NCI-H510A treated with DMSO at 0.1 percent for 48 hours (cell line): ENCODE data around the gene PELI3.
A peak's percentile ranks its signal among the peaks of the same experiment; 100 is the strongest.

Experiments
- DNase-seq: peaks from one replicate; lab custom pipeline; 2025; lab: John Stamatoyannopoulos, UW

Gene PELI3

DNA sequence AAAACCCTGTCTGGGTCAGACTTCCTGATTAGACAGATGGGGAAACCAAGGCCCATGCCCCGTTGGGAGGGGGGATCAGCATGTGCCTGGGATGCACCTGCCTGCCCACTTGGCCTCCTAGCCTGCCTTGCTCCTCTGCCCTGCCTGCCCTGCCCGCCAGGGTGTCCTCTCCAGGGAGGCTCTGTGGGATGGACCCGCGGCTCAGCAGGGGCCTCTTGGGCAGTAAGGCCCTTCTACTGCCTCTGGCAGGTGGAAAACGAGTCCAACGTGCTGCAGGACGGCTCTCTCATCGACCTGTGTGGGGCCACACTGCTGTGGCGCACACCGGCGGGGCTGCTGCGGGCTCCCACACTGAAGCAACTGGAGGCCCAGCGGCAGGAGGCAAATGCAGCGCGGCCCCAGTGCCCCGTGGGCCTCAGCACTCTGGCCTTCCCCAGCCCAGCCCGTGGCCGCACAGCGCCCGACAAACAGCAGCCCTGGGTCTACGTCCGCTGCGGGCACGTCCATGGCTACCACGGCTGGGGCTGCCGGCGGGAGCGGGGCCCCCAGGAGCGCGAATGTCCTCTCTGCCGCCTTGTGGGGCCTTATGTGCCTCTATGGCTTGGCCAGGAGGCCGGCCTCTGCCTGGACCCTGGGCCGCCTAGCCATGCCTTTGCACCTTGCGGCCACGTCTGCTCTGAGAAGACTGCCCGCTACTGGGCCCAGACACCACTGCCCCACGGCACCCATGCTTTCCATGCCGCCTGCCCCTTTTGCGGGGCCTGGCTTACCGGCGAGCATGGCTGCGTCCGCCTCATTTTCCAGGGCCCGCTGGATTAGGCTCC, 8.9 kb downstream of the PELI3 start:
- DNase-seq, result no peak

DNA sequence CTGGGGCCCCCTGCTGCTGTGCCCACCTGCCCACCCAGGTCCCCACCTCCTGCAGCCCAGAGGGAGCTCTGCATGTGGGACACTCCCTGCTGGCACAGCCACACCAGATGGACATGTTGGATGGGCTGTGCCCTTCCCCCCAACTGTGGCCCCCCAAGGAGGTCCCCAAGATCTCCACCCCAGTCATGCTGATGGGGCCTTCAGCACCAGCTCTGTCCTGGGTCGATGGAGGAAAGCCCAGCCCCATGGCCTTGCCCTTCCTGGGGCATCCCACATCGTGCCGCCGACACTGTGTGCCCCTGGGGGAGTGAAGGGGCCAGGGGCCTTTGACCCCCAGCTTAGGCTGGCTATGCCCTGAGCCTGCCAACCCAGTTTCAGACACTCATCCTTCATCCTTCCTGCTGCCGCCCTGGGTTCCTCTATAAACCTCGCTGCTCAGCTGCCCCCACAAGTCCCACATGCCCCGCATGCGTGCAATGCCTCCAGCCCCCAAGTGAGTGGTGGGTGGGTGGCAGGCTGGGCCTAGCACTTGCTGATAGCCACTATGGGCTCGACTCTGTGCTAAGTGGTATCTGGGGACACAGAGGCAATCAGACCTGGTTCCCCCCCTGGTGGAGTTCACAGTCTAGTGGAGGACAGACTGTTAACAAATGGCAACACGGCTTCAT, 9.6 kb downstream of the PELI3 start:
- no peak for DNase-seq

DNA sequence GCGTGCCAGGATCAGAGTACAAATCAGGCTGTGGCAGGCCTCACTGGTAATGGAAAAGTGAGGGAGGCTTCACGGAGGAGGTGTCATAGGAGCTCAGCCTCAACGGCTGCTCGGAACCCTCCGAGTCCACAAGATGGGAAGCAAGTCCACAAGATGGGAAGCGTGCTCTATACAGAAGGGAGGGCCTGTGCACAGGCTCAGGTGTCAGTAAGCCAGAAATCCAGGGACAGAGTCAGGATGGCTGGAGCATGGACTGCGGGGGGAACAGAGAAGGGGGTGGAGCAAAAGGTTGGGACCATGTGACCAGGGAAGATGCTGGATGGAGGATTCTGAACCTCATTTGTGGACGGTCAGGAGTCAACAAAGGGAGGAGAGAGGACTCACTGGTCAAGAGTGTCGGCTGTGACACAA, 10.1 kb downstream of the PELI3 start:
- DNase-seq, result no peak

DNA sequence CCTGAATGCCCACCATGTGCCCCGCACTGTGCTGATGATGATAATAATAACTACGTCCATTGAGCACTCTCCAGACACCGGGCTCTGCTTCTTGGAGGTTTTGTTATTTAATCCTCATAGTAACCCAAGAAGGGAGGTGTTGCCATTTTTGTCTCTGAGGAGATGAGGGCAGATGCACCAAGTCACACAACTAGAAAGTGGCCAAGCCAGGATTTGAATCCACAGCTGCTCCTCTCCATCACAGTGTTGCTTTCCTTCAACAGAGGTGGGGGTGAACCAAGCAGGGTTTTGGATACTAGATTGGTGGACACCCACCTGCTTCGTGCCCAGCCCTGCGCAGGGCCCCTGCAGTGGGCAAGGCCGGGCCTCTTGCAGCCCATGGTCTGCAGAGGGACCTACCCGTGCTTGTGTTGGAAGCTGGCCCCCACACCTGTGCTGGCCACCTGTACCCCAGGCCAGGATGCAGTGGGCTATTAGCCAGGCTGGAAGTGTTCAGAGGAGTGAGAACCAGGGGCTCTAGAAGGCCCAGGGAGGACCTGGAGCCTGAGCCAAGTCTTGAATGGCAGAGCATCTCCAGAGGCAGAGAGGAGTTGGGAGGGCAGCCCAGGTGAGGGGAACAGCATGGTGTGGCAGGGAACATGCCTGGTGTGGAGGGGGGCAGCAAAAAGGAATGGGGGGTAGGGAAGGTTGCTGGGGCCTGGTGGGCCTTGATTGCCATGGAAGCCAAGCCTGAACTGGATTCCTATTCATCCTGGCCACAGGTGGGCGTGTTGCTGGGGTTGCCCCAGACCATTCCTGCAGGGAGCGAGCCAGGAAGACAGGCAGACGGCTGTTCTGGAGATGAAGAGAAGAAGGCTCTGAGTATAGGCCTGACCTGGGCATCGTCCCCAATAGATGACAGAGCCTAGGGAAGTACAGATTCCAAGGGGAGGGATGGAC, 10.8 kb downstream of the PELI3 start:
- no peak for DNase-seq

DNA sequence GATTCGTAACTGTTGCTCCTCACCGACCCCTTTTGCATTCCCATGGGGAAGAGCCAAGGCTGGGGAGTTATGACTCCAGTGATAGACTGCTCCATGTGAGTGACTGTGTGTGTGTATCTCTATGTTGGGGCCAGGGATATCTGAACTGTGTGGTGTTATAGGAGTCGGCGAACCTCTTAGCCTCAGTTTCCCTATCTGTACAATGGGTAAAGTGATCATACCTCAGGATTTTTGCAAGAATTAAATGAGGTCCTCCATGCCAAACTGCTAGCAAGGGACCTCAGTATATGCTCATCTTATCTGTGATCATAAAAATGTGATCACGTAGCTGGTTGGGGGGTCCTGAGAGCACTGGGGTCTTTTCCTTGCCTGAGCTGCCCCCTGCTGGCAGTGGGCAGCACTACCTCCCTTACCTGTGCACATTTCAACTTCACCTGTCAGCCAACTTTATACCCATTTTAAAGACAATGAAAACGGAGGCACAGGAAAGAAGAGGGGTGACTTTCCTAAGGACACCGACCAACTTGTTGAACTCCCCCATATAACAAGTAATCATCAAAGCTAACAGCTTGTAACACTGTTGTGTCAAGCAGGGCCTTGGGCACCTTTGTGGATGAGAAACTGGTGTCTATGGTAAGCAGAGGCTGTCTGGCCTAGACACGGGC, 12.2 kb downstream of the PELI3 start:
- DNase-seq, result no peak

DNA sequence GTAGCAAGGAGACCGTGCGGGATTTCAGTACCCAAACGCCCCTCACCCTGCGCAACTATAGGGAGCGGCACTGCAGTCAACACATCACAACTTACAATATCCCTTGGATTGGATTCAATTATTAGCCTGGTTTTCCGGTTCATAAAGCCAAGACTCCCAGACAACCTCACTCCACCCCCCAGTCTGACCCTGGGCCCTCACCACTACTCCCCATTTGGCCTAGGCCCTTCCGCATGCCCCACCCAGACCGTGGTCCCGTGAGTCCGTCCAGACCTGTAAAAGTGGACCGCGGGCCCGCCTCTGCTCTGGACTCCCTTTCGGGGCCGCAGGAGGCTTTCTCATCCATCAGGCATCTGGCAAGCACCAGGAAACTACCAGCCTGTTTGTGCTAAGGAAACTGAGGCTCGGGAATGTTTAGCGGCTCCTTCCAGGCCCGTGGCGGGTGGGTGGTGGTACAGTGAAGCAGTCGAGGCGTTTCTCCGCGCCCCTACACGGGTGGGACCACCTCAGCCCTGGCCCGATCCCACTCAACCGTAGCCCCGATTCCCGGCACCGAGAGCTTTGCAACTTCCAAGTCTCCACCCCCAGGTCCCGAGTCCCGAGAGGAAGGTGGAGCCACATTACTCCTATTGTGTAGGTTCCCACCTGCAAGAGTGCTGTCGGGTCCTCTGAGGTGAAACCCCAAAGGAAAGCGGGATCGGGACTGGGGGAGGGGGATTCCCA, 12.8 kb downstream of the PELI3 start:
- DNase-seq, result peak; percentile 77

DNA sequence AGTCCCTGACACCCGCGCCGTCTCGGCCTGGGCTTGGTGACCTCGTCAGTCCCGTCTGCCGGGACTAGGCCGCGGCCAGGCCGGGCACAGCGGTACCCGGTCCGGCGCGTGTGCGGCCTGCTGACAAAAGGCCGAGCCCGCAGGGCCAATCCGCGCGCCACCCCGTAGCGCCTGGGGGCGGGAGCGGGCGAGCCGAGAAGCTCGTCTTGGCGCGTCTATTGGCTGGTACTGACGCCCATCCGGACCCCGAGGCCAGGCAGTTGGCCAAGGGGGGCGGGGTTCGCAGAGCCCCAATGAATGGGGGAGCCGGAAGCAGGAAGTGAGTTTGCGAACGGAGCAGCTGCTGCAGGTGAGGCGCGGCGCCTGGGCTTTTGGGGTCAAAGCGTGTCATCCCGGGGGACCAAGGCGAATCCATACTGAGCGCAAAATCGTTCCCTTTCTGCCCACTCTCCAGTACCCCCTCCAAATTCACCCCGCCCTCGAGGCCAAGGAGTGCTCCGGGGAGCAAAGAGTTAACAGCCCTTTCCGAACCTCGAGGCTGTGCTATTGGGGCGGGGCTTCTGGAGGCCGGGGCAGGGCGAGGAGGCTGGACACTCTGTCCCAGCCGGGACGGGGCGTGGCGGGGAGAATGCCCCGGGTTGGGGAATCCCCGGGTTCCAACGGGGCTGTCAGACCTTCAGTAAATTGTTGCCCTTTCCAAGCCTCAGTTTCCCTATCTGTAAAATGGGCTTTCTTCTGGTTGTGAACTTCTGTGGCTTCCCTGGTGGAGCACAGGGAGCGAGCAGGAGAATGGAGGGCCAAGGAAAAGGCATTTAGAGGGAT, 13.6 kb downstream of the PELI3 start, which contains the start of gene DPP3:
DPP3 (plus strand) TSS at position 318 of the 822 bp plus-strand sequence. CDS start 1,767 bp downstream, outside the sequence.
- DNase-seq, result peak; percentile 94

DNA sequence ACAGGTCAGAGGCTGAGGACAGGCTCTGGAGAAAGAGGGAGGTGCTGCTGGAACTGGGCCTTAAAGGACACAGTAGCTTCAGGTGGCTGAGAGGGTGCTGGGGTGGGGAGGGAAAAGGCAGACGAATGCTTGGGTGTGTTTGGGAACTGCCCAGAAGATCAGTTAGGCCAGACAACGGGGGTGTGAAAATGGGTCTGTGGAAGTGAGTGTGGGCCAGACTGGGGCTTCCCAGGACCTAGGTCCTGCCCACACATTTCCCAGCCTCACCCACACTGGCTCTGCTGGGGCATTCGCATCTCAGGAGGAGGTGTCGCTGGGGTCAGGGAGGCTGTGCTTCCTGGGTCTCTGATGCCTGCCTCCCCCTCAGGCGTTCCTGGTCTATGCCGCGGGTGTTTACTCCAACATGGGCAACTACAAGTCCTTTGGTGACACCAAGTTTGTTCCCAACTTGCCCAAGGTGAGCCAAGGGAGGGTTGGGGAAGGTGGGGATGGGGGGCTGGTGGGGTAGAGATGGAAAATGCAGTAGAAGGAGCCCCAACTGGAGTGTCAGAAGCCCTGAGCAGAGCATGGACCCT, 18.2 kb downstream of the PELI3 start:
- DNase-seq, result no peak

DNA sequence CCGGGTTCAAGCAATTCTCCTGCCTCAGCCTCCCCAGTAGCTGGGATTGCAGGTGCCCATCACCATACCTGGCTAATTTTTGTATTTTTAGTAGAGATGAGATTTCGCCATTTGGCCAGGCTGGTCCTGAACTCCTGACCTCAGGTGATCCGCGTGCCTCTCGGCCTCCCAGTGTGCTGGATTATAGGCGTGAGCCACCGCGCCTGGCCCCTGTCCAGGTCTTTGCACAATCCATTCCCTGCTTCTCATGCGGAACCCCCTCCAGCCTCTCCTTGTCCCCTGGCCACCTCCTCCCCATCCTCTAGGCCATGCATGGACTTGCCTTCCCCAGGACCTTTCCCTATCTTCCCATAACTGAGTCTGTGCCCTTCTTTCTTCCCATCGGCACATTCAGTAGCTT, 22.3 kb downstream of the PELI3 start:
- no peak for DNase-seq

DNA sequence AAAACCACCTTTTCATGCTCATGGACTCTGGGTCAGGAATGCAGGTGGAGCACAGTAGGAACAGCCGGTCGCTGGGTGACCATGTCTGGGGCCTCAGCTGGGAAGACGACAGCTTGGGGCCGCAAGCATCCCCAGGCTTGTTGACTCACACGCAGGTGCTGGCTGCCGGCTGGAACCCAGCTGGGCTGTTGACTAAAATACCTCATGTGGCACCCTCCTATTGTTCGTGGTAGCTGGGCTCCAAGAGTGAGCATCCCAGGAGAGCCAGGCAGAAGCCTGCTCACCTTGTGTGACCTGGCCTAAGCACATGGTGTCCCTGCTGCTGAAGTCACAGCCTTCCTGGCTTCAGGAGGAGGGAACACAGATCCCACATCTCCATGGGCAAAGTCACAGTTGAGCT, 22.9 kb downstream of the PELI3 start:
- peak; percentile 84 for DNase-seq

DNA sequence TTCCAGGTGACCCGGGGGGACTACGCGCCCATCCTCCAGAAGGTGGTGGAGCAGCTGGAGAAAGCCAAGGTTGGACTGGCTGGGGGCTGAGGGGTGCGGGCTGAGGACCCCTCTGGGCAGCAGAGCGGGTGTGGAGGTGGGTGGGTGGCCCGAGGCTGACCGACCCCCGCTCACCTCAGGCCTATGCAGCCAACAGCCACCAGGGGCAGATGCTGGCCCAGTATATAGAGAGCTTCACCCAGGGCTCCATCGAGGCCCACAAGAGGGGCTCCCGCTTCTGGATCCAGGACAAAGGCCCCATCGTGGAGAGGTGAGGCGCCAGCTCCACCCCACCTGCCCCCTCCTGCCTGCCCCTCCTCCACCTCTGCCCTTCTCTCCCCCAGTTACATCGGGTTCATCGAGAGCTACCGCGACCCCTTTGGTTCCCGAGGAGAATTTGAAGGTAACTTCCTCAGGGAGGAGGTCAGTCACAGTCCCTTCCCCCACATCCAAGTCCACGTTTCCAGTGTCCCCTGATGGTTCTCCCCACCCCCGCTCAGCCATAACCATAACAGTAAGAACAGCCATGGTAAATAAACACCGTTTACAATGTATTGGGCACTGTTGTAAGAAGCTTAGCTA, 24.7 kb downstream of the PELI3 start:
- no peak for DNase-seq

DNA sequence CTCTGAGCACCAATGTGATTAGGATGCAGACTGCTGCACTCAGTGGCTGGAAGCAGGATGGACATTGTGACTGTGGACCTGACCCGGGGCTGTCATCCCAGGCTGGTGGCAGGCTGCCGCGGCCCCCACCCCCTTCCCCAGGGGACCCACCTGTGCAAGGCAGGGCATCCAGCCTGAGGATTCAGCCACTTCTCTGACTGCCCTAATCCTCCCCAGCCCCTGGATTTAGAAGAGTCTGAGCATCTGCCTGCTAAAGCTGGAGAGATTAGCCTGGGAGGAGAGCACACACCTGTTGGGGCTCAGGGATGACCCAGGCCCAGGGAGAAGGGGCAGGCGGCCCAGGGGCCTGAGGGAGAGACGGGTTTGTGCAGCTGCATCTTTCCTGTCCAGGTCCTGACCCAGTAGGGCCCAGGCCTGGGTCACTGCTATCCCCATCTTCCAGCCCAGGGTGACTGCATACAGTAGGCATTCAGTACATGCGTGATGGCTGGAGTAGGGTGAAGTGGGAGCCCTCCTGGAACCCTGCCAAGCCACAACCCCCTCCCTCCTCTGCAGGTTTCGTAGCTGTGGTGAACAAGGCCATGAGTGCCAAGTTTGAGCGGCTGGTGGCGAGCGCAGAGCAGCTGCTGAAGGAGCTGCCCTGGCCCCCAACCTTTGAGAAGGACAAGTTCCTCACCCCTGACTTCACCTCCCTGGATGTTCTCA, 25.6 kb downstream of the PELI3 start:
- no peak for DNase-seq

DNA sequence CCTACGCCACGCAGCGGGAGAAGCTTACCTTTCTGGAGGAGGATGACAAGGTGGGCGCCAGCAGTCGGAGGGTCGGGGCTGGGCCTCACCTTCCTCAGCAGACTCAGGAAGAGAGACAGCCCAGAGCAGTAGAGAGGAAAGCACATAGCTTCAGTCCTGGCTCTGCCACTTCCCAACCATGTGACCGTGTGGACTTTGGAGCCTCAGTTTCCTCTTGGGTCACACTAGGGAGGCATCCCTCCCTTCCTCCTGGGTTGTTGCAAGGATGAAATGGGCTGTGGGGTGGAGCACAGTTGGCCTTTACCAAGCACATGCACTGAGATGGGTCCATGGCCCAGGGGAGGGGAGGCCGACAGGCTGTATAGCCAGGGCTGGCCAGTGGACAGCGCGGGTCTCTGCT, 26.4 kb downstream of the PELI3 start:
- DNase-seq, result no peak

DNA sequence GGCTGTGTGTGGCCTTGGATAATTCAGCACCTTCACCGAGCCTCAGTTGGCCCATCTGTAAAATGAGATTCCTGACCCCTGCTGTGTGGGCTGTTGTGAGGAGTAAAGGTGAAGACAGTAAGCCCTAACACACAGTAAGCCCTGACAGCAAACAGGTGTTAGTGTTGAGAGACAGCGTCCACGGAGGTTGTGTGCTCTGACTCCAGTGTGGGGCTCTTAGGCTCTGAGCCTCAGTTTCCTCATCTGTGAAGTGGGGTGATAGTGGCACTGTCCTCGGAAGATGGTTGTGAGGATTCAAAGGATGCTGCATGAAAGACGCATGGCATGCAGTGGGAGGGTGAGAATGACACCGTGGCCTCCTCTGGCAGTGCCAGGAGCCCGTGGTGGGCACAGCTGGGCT, 27.8 kb downstream of the PELI3 start:
- DNase-seq, result no peak

DNA sequence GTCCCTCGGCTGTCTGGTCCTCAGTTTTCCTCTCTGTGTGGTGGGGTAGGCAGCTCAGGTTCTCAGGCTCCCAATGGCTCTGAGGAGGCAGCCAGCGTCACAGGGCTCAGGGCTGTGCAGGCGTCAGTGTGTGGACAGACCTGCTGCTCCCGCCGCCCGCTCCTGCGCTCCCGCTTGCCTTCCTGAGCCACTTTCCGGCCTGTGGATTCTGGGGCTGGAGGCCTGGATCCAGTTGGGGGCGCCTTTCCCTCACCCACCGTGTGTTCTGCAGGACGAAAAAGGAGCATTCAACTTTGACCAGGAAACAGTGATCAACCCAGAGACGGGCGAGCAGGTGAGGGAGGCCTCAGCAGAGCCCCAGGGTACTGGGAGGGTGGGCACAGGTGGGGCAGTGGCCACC, 28.2 kb downstream of the PELI3 start:
- no peak for DNase-seq

DNA sequence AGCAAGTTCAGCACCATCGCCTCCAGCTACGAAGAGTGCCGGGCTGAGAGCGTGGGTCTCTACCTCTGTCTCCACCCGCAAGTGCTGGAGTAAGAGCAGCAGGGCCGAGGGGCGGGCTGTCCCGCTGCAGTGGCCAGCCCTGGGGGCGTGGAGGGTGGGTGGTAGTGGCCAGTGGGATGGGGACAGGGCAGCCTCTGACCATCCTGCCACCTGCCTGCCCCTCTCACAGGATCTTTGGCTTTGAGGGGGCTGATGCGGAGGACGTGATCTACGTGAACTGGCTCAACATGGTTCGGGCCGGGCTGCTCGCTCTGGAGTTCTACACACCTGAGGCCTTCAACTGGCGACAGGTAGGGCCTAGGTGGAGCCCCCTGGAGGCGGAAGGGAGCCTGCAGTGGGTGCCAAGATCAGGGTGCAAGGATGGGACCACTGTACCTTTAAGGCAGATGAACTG, 28.7 kb downstream of the PELI3 start:
- no peak for DNase-seq

DNA sequence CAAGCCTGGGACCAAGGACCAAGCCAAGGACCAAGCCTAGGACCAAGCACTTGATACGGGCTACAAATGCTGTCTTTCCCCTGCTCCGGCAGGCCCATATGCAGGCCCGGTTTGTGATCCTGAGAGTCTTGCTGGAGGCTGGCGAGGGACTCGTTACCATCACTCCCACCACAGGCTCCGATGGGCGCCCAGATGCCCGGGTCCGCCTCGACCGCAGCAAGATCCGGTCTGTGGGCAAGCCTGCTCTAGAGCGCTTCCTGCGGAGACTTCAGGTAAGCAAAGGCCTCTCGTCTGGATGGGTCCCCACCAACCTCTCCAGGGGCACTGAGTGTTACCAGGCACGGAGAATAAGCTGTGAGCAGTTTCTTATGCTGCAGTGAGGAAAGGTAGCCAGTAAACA, 30.5 kb downstream of the PELI3 start:
- no peak for DNase-seq

DNA sequence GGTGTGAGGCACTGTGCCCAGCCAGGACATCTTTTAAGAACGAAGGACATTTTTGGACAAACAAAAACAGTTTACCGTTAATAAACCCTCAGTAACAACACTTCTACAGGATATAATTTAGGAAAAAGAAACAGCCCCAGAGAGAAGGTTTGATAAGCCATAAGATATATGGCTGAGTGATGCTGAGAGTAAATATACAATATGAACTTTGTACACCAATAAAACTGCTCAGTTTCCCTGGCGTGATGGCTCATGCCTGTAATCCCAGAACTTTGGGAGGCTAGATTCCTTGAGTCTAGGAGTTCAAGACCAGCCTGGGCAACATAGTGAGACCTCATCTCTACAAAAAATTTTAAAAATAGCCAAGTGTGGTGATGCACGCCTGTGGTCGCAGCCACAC, 31.8 kb downstream of the PELI3 start:
- DNase-seq, result no peak
